ENCODE data around the gene MRPS16. TPM values are rescaled to one million over a fixed set of nuclear protein-coding genes. Genes with fewer than 3 reads are reported as not detected.

MRPS16 gene
- 113 TPM for polyA plus RNA-seq (2012; ENCODE audit: insufficient read depth, insufficient read length, low read depth)

DNA sequence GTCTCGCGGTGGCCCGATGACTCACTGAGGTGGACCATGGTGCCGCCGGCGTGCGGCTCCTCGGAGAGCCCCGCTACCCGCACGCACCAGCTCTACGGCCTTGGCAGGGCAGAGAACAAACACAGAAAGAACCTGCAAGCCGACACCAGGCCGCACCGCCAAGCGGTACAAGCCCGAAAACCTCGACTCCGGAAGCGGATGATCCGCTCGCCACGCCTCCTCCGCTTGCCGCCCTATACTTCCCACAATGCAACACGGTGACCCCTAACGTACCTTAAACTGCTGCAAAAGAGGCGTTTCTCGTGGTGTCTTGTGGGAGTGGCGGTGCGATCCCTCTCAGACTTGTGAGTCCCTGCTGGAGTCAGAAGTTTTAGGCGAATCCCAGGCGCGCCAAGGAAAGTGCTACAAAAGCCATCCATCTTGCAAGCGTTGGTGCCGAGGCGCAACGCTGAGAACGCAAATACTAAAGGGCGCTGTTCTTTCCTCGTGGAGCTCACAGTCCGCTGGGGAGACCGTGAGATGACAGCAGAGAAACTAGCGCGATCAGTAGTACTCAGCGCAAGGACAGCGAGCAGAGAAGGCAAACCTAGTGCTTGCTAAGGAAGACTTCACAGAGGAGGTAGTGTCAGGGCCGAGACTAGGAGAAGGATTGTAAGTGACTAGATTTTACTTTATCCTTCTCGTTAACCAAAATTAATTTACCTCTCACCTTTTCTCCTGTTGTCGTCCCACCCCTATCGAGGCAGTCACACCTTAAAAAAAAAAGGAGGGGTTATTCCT lies at the start of gene MRPS16:
Gene MRPS16 (minus strand): TSS at position 200 of the 780 bp plus-strand sequence. CDS start 162 bp downstream, at position 38.
- H3K27me3 ChIP-seq: no peaks in the 10 kb centered on the region
- TF ChIP-seq, protein P1, sequence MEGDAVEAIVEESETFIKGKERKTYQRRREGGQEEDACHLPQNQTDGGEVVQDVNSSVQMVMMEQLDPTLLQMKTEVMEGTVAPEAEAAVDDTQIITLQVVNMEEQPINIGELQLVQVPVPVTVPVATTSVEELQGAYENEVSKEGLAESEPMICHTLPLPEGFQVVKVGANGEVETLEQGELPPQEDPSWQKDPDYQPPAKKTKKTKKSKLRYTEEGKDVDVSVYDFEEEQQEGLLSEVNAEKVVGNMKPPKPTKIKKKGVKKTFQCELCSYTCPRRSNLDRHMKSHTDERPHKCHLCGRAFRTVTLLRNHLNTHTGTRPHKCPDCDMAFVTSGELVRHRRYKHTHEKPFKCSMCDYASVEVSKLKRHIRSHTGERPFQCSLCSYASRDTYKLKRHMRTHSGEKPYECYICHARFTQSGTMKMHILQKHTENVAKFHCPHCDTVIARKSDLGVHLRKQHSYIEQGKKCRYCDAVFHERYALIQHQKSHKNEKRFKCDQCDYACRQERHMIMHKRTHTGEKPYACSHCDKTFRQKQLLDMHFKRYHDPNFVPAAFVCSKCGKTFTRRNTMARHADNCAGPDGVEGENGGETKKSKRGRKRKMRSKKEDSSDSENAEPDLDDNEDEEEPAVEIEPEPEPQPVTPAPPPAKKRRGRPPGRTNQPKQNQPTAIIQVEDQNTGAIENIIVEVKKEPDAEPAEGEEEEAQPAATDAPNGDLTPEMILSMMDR (IDR thresholded peaks at IDR 0.05; ENCODE audit: low read depth, low read length): no peak; the same call in 1 of the 2 replicates
- peak; percentile 93 for DNase-seq
- H3K4me1 ChIP-seq: no peaks in the 10 kb centered on the region; the same call in 1 of the 2 replicates
- H3K9me3 ChIP-seq: no peaks in the 10 kb centered on the region
- H3K36me3 ChIP-seq: no peaks in the 10 kb centered on the region; the same call in 1 of the 2 replicates
- H3K4me3 ChIP-seq (ENCODE audit: low read depth, low read length): peak within 1 kb of the TSS; percentile 100

DNA sequence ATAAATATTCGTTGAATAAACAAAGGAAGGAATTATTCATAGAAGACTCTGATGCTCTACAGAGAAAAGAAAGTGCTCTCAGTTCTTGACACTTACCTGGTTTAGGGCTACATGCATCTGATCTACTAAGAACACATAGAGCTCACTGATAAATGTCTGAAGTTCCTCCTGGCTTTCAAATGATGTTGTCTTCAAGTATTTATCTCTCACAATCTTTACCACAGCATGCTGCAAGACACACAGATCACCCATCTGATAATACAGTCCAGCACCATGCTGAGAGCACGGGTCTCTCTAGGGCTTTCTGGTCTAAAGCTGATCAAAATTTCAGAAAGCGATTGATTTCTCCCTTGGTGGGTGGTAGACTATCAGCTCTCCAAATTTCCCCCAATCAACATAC lies 44.5 kb upstream of the MRPS16 start:
- no peaks in the 10 kb centered on the region for H3K4me1 ChIP-seq
- H3K36me3 ChIP-seq: no peaks in the 10 kb centered on the region
- TF ChIP-seq, protein P1 (IDR thresholded peaks at IDR 0.05; ENCODE audit: low read depth, low read length): no peak
- peaks cover 16% of the 10 kb centered on the region for H3K27me3 ChIP-seq
- H3K9me3 ChIP-seq: no peaks in the 10 kb centered on the region
- no peak overlapping the region for H3K4me3 ChIP-seq (ENCODE audit: low read depth, low read length)
- no peak for DNase-seq

DNA sequence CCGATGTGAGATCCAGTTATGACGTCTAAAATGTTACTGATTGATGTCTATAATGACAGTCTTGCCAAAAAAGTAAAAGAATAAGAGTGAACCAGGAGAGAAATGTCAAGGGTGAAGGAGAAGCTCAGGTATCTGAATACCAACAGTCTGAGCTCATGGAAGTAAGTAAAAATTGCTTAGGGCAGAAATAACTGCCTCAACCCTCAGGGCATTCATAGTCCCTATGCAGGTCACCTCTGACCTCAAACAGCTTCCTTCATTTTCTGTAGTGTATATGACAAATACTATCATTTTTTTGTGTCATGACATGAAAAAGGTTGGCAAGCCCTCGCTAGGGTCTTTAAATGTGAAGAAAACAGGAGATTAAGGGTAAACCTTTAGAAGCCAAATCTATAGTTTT lies 41.0 kb upstream of the MRPS16 start:
- no peaks in the 10 kb centered on the region for H3K36me3 ChIP-seq
- no peak overlapping the region for H3K4me3 ChIP-seq (ENCODE audit: low read depth, low read length)
- TF ChIP-seq, protein P1 (IDR thresholded peaks at IDR 0.05; ENCODE audit: low read depth, low read length): no peak
- no peaks in the 10 kb centered on the region for H3K4me1 ChIP-seq
- peaks cover 16% of the 10 kb centered on the region for H3K27me3 ChIP-seq
- no peaks in the 10 kb centered on the region for H3K9me3 ChIP-seq
- DNase-seq: no peak

DNA sequence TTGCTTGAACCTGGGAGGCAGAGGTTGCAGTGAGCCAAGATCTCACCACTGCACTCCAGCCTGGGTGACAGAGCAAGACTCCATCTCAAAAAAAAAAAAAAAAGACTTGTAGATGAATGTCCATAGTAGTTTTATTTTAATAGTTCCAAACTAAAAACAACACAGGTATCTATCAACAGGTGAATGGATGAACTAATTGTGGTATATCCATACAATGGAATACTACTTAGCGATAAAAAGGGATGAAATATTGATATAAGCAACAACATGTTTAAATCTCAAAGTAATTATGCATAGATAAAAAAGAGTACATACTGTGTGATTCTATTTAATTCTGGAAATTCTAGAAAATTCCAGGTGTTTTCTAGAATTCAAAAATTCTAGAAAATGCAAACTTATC lies 37.5 kb upstream of the MRPS16 start:
- Histone ChIP-seq H3K27me3 (no peaks in the 10 kb centered on the region), H3K4me3 (ENCODE audit: low read depth, low read length) (no peak overlapping the region), H3K9me3 (no peaks in the 10 kb centered on the region), H3K4me1 (no peaks in the 10 kb centered on the region), H3K36me3 (no peaks in the 10 kb centered on the region)
- TF ChIP-seq, protein P1 (IDR thresholded peaks at IDR 0.05; ENCODE audit: low read depth, low read length): no peak
- no peak for DNase-seq

DNA sequence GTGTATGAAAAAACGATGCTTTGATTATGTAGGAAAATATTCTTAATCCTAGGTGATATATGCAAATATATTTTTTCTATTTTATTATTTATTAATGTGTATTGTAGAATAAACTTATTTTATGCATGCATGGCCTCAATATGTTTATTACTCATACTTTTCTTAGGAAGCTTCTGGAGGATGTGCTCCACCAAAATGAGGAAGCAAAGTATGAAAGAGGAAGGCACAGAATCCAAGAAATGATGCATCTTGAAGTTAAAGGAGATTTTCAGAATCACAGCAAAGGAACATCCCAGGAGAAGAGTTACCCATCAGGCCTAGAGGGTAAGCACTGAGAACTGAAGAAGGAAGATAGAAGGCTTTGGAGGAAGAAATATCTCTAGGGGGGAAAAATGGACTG lies 35.0 kb upstream of the MRPS16 start:
- no peaks in the 10 kb centered on the region for H3K36me3 ChIP-seq
- no peak for DNase-seq
- no peaks in the 10 kb centered on the region for H3K9me3 ChIP-seq
- no peak overlapping the region for H3K4me3 ChIP-seq (ENCODE audit: low read depth, low read length)
- H3K4me1 ChIP-seq: no peaks in the 10 kb centered on the region
- H3K27me3 ChIP-seq: no peaks in the 10 kb centered on the region
- TF ChIP-seq, protein P1 (IDR thresholded peaks at IDR 0.05; ENCODE audit: low read depth, low read length): no peak

DNA sequence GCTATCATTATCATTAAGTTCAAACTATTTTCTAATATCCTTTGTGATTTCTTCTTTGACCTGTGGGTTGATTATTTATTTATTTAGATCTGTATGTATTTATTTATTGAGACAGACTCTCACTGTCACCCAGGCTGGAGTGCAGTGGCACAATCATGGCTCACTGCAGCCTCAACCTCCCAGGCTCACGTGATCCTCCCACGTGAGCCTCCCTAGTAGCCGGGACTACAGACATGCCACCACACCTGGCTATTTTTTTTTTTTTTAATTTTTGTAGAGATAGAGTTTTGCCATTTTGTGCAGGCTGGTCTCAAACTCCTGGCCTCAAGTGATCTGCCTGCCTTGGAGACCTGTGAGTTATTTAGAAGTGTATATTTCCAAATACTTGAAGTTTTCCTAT lies 28.7 kb upstream of the MRPS16 start:
- H3K4me3 ChIP-seq (ENCODE audit: low read depth, low read length): no peak overlapping the region
- H3K36me3 ChIP-seq: no peaks in the 10 kb centered on the region
- H3K4me1 ChIP-seq: no peaks in the 10 kb centered on the region
- no peak for DNase-seq
- H3K9me3 ChIP-seq: no peaks in the 10 kb centered on the region
- TF ChIP-seq, protein P1 (IDR thresholded peaks at IDR 0.05; ENCODE audit: low read depth, low read length): no peak
- no peaks in the 10 kb centered on the region for H3K27me3 ChIP-seq
